Naive thymus-derived CD4-positive, alpha-beta T cell (primary cell): ENCODE measurements around the gene CSRP2. TPM values are rescaled to one million over a fixed set of nuclear protein-coding genes. Genes with fewer than 3 reads are reported as not detected.

Experiments used
- ATAC-seq: fragments of 150-1000 bp; cut with Tn5 transposase; 2 replicates; pipeline ENCODE4 v1.10.0; 2021; ENCODE audit warnings: mild to moderate bottlenecking, moderate library complexity
- CTCF ChIA-PET: fragments of 350-600 bp; sonication (Branson Sonifier 250); formaldehyde crosslinking; loops from one replicate; lab custom pipeline; 2021; ENCODE audit warnings: antibody characterized with exemption; lab: Charles Lee
- POLR2A ChIA-PET: fragments of 350-600 bp; sonication (Branson Sonifier 250); formaldehyde crosslinking; loops from one replicate; lab custom pipeline; 2021; ENCODE audit warnings: antibody characterized with exemption, inconsistent platforms; lab: Charles Lee
- DNase-seq, 9 donors: peaks; one replicate each; pipeline versions ENCODE4 v3.0.0 to v3.0.0-alpha.2; 2020 to 2022; ENCODE audit warnings: mixed read lengths in 1 of 9
- H3K27ac ChIP-seq: one replicate; pipeline ENCODE4 v1.7.0; 2013; ENCODE audit warnings: mild to moderate bottlenecking, low read depth, low read length, moderate library complexity
- H3K27me3 ChIP-seq, 2 donors: one replicate each; pipeline ENCODE4 v1.7.0; 2013; ENCODE audit warnings: low read length in 2 of 2, mild to moderate bottlenecking in 2 of 2, moderate library complexity in 2 of 2; ENCODE audit not compliant: control insufficient read depth in 2 of 2, insufficient read depth in 2 of 2
- H3K36me3 ChIP-seq, 3 experiments: 1 replicate in 2 of 3; 2 replicates in 1 of 3; pipeline ENCODE4 v1.7.0; 2013; ENCODE audit warnings: low read length in 3 of 3, mild to moderate bottlenecking in 3 of 3, moderate library complexity in 1 of 3; ENCODE audit not compliant: insufficient read depth in 3 of 3, control insufficient read depth in 2 of 3
- H3K4me1 ChIP-seq, 2 donors: one replicate each; pipeline ENCODE4 v1.7.0; 2013; ENCODE audit warnings: low read length in 2 of 2, mild to moderate bottlenecking in 2 of 2, moderate library complexity in 1 of 2; ENCODE audit not compliant: control insufficient read depth in 2 of 2, insufficient read depth in 2 of 2
- H3K4me3 ChIP-seq: 2 replicates; pipeline ENCODE4 v1.7.0; 2013; ENCODE audit warnings: mild to moderate bottlenecking, low read length
- H3K9me3 ChIP-seq, 3 experiments: 1 replicate in 2 of 3; 2 replicates in 1 of 3; pipeline ENCODE4 v1.7.0; 2013; ENCODE audit warnings: low read length in 3 of 3; ENCODE audit not compliant: control insufficient read depth in 2 of 3
- H3K27ac Mint-ChIP-seq, 9 donors: one replicate each; pipeline ENCODE4 v1.8.0; 2020 to 2022; ENCODE audit warnings: mixed read lengths in 9 of 9, mild to moderate bottlenecking in 8 of 9, moderate library complexity in 5 of 9, inconsistent platforms in 2 of 9
- H3K27me3 Mint-ChIP-seq, 5 donors: one replicate each; pipeline ENCODE4 v1.8.0; 2021 to 2022; ENCODE audit warnings: mixed read lengths in 5 of 5, mild to moderate bottlenecking in 1 of 5
- H3K36me3 Mint-ChIP-seq, 5 donors: one replicate each; pipeline ENCODE4 v1.8.0; 2020 to 2022; ENCODE audit warnings: mixed read lengths in 5 of 5, mild to moderate bottlenecking in 3 of 5, inconsistent platforms in 1 of 5
- H3K4me1 Mint-ChIP-seq, 7 donors: one replicate each; pipeline ENCODE4 v1.8.0; 2020 to 2022; ENCODE audit warnings: mixed read lengths in 7 of 7, mild to moderate bottlenecking in 3 of 7, inconsistent platforms in 1 of 7
- H3K4me3 Mint-ChIP-seq, 10 donors: one replicate each; pipeline ENCODE4 v1.8.0; 2020 to 2022; ENCODE audit warnings: mild to moderate bottlenecking in 10 of 10, mixed read lengths in 10 of 10, moderate library complexity in 6 of 10, inconsistent platforms in 2 of 10
- H3K9me3 Mint-ChIP-seq, 11 donors: one replicate each; pipeline ENCODE4 v1.8.0; 2020 to 2022; ENCODE audit warnings: mixed read lengths in 11 of 11, mild to moderate bottlenecking in 4 of 11, inconsistent platforms in 1 of 11, moderate library complexity in 1 of 11
- intact Hi-C, 2 donors: fragments of 100-400 bp; cut with micrococcal nuclease; formaldehyde crosslinking; loops; one replicate each; pipeline ENCODE4 v1.15.1; 2023
- polyA plus RNA-seq, 2 donors: library from polyadenylated mRNA; unstranded; fragments of 300-500 nt; fragmentation: Illumina TruSeq; gene quantifications; one replicate each; pipeline ENCODE4 v1.2.3, GENCODE V29; 2021
- total RNA-seq, 6 experiments: library from RNA in 5 of 6; stranded (reverse) in 5 of 6; gene quantifications; 1 replicate in 5 of 6; 2 replicates in 1 of 6; pipeline ENCODE4 v1.2.3 and lab custom pipeline; 2021 to 2026

Gene CSRP2
- total and polyA plus RNA-seq, 7 experiments from 2014 or later = 0.79 to 0.98 TPM; not detected in 5

DNA sequence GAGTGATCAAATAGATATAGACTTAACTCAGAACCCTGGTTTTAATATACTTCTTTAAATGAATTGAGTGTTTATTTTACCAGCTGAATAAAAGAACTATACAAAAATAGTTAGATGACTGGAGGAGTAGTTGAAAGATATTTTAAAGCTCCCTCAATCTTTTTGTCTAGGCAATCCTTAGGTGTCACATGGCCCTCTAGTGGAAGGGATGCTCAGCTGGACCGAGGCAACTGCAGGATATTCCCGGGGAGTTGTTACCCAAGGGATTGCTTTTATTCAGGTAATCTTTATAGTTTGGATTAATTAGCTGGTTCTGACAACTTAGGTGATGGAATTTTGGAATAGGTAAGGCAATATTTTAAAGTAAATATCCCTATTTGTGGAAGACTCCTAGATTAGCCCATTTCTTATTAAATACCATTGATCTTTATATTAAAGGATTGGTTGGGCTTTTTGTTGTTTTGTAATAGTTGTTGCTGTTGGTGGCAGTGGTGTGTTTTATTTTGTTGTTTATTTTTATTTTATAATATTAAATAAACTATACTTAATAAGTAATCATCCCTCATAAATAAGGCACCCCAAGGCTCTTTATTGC, 57.8 kb downstream of the CSRP2 start:
- H3K36me3 Mint-ChIP-seq = peaks cover 0 to 39% (median 5%) of the 10 kb centered on the region in 5 donors
- H3K4me3 Mint-ChIP-seq = no peak overlapping the region
- intact Hi-C loops = no loop called here
- H3K9me3 Mint-ChIP-seq = no peaks in the 10 kb centered on the region
- DNase-seq (no peak), ATAC-seq (no peak)
- H3K27me3 Mint-ChIP-seq = no peaks in the 10 kb centered on the region
- H3K27ac Mint-ChIP-seq = peak overlapping the region in 1 of 9 donors; percentile 16
- ChIA-PET CTCF (no interaction called here), POLR2A (interaction anchor here (0.5 kb wide), 1 partner anchor 75 kb away, joined by 3 read pairs; no protein-coding TSS in a partner anchor)
- no peaks in the 10 kb centered on the region for H3K4me1 ChIP-seq
- H3K9me3 ChIP-seq = no peaks in the 10 kb centered on the region
- no peak overlapping the region for H3K4me3 ChIP-seq
- peaks cover 0 to 20% (median 9%) of the 10 kb centered on the region in 3 experiments for H3K36me3 ChIP-seq
- H3K27me3 ChIP-seq = no peaks in the 10 kb centered on the region
- H3K27ac ChIP-seq = no peak overlapping the region
- no peaks in the 10 kb centered on the region for H3K4me1 Mint-ChIP-seq

DNA sequence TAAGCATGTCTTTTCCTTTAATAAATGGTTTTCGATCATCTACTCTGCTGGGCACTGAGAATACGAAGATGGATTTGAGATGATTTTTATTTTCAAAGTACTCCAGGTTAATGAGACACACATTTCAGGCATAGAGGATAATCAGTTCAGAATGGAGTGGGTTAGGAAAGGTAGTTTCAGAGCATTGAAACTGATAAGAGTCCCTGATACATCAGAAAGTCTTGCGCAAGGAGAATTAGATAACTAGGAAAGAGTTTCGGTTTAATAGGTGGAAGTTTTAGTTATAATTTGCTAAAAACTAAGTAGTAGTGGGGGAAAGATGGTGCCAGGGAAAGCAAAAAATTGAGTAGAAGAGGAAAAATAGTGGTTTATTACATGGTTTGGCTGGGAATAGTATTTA, 64.8 kb downstream of the CSRP2 start:
- ChIA-PET POLR2A (no interaction called here), CTCF (no interaction called here)
- no peak overlapping the region for H3K4me3 Mint-ChIP-seq
- intact Hi-C loops = loop anchor here in 1 of 2 donors (2.0 kb wide), 1 partner anchor 13 kb away; no protein-coding TSS in a partner anchor
- H3K27ac ChIP-seq = no peak overlapping the region
- H3K27me3 Mint-ChIP-seq = no peaks in the 10 kb centered on the region
- H3K9me3 Mint-ChIP-seq = no peaks in the 10 kb centered on the region
- no peak overlapping the region for H3K4me3 ChIP-seq
- DNase-seq = no peak
- no peak for ATAC-seq
- H3K27ac Mint-ChIP-seq = peak overlapping the region in 2 of 9 donors; percentile 10 to 18
- no peaks in the 10 kb centered on the region for H3K9me3 ChIP-seq
- no peaks in the 10 kb centered on the region for H3K4me1 ChIP-seq
- no peaks in the 10 kb centered on the region for H3K27me3 ChIP-seq
- H3K36me3 ChIP-seq = peaks cover 0 to 13% (median 5%) of the 10 kb centered on the region in 3 experiments
- H3K4me1 Mint-ChIP-seq = peaks cover 0 to 8% (median 0%) of the 10 kb centered on the region in 7 donors
- peaks cover 3 to 46% (median 26%) of the 10 kb centered on the region in 5 donors for H3K36me3 Mint-ChIP-seq

DNA sequence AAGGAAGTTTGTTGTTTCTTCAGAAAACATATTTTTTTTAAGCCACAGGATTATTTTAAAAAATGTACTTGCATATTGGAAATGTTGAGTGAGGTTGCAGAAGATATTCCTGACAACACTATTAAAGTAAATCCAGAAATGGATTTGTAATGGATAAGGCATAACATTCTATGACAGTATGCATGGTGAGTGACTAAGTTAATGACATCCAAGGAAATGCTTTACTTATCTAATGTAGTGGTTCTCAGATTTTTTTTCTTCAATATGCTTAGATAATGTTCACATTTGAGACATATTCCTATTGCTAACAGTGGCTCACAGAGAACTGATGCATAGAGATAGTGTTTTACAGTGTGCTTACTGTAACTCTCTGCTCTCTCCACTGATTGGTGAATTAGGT, 65.6 kb downstream of the CSRP2 start:
- Mint-ChIP-seq H3K27ac (no peak overlapping the region), H3K4me1 (peaks cover 0 to 8% (median 0%) of the 10 kb centered on the region in 7 donors)

DNA sequence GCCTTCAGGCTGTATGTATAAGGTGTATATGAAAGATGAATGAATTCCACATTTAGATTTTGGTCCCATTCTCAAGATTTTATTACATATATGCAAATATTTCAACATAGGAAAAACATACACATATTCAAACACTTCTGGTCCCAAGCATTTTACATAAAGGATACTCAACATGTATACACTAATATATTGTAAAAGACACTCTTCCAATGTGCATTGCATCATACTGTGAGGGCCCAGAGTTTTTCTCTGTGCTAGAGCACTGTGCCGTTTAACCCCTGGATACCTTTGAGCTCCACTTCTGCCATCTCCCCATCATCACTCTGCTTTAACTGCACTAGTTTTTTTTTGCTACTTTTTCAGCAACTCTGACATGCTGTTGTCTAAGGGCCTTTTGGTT, 66.8 kb downstream of the CSRP2 start:
- H3K4me1 Mint-ChIP-seq = peaks cover 0 to 8% (median 0%) of the 10 kb centered on the region in 7 donors
- H3K9me3 Mint-ChIP-seq = no peaks in the 10 kb centered on the region
- H3K27me3 Mint-ChIP-seq = no peaks in the 10 kb centered on the region
- no peaks in the 10 kb centered on the region for H3K27me3 ChIP-seq
- H3K9me3 ChIP-seq = no peaks in the 10 kb centered on the region
- H3K4me3 ChIP-seq = no peak overlapping the region
- peaks cover 3 to 37% (median 26%) of the 10 kb centered on the region in 5 donors for H3K36me3 Mint-ChIP-seq
- no peak overlapping the region for H3K27ac ChIP-seq
- H3K4me1 ChIP-seq = no peaks in the 10 kb centered on the region
- ATAC-seq = no peak
- intact Hi-C loops = loop anchor here in 1 of 2 donors (2.0 kb wide), 2 partner anchors 15 to 17 kb away; no protein-coding TSS in a partner anchor
- peak overlapping the region in 1 of 9 donors; percentile 38 for H3K27ac Mint-ChIP-seq
- H3K4me3 Mint-ChIP-seq = no peak overlapping the region
- DNase-seq = no peak
- peaks cover 0 to 25% (median 3%) of the 10 kb centered on the region in 3 experiments for H3K36me3 ChIP-seq
- POLR2A ChIA-PET = no interaction called here
- CTCF ChIA-PET = no interaction called here

More for the DNA sequence above, 65.6 kb downstream of the CSRP2 start:
- Histone ChIP-seq H3K36me3 (peaks cover 0 to 14% (median 5%) of the 10 kb centered on the region in 3 experiments), H3K9me3 (no peaks in the 10 kb centered on the region), H3K27ac (no peak overlapping the region), H3K4me1 (no peaks in the 10 kb centered on the region), H3K27me3 (no peaks in the 10 kb centered on the region), H3K4me3 (no peak overlapping the region)
- intact Hi-C loops = loop anchor here in 1 of 2 donors (2.0 kb wide), 1 partner anchor 14 kb away; no protein-coding TSS in a partner anchor
- Mint-ChIP-seq H3K9me3 (no peaks in the 10 kb centered on the region), H3K36me3 (peaks cover 3 to 39% (median 26%) of the 10 kb centered on the region in 5 donors), H3K4me3 (no peak overlapping the region), H3K27me3 (no peaks in the 10 kb centered on the region)
- ChIA-PET POLR2A (no interaction called here), CTCF (no interaction called here)
- ATAC-seq = no peak
- DNase-seq = no peak

DNA sequence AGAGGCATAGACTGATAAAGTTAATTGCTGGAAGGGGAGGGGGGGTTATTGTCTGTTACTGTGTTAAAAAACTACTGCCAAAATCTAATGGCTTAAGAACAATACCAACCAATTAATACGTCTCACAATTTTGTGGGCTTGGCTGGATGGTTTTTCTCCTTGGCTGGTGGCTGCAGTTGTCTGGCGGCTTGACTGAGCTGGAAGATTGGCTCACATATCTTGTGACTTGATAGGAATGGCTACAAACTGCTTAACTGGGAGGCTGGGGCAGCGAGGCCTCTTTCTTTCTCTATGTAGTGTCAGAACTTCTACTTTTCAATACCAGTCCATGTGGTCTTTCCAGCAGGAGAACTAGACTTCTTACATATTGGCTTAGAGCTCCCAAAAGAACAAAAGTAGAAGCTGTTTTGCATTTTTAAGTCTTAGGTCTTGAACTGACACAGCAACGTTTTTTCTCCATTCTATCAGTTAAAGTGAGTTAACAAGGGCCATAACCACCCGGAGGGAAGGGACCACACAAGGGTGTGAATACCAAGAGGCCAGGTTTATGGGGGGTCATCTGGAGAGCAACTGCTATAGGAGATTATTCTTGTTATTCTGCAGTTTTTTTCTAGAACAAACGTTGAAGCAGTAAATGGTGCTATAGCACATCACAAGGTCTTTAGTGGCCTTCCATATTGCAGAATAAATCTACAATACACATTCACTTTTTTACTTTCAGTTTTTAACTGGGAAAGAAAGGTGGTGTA, 68.0 kb downstream of the CSRP2 start:
- H3K9me3 ChIP-seq = no peaks in the 10 kb centered on the region
- H3K27me3 ChIP-seq = no peaks in the 10 kb centered on the region
- Mint-ChIP-seq H3K4me3 (no peak overlapping the region), H3K27ac (peak overlapping the region in 2 of 9 donors; percentile 9 to 22), H3K27me3 (no peaks in the 10 kb centered on the region), H3K4me1 (peaks cover 0 to 8% (median 0%) of the 10 kb centered on the region in 7 donors), H3K9me3 (no peaks in the 10 kb centered on the region), H3K36me3 (peaks cover 6 to 41% (median 26%) of the 10 kb centered on the region in 5 donors)
- DNase-seq = no peak
- no peaks in the 10 kb centered on the region for H3K4me1 ChIP-seq
- CTCF ChIA-PET = no interaction called here
- no peak for ATAC-seq
- no peak overlapping the region for H3K4me3 ChIP-seq
- intact Hi-C loops = loop anchor here in 1 of 2 donors (2.0 kb wide), 1 partner anchor 16 kb away; no protein-coding TSS in a partner anchor
- POLR2A ChIA-PET = no interaction called here
- H3K36me3 ChIP-seq = peaks cover 0 to 34% (median 5%) of the 10 kb centered on the region in 3 experiments
- no peak overlapping the region for H3K27ac ChIP-seq
